Erythroblast (primary cell): ENCODE measurements around the gene CCDC30.

Experiments used
- DNase-seq, 2 experiments: peaks; one replicate each; lab custom pipeline; 2025; lab: John Stamatoyannopoulos, UW
- GATA1 ChIP-seq: IDR thresholded peaks from 2 replicates; pipeline ENCODE4 v1.6.1; 2011; ENCODE audit warnings: low read depth, mild to moderate bottlenecking, control low read depth, low read length, moderate library complexity
- POLR2A ChIP-seq: IDR thresholded peaks from 2 replicates; pipeline ENCODE4 v1.6.1; 2011; ENCODE audit warnings: mild to moderate bottlenecking, low read length

The CCDC30 gene

DNA sequence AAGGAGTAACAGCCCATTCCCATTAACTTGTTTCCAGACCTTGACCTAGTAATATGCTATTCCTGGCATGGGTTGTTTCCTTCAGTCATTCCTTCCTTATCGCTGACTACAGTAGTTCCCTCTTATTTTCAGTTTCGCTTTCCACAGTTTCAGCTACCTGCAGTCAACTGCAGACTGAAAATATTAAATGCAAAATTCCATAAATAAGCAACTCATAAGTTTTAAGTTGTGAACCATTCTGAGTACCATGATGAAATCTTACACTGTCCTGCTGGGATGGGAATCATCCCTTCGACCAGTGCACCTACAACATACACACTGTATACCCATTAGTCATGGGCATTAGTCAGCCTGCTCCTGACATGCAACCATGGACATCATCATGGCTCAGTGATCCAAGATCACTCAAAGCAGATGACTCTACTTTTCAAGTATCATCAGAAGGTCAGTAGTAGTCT, 66.7 kb downstream of the CCDC30 start:
- TF ChIP-seq GATA1 (no peak), POLR2A (no peak)
- DNase-seq = peak; percentile 59 to 84

DNA sequence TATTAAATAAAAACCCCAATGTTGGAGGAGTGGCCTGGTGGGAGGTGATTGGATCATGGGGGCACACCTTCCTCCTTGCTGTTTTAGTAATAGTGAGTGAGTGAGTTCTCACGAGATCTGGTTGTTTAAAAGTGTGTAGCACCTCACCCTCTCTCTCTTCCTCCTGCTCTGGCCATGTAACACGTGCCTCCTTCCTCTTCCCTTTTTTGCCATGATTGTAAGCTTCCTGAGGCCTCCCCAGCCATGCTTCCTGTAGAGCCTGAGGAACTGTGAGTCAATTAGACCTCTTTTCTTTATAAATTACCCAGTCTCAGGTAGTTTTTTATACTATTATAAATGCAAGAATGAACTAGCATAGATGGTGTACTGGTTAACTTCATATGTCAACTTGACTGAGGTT, 68.0 kb downstream of the CCDC30 start:
- TF ChIP-seq POLR2A (no peak), GATA1 (no peak)
- no peak for DNase-seq

DNA sequence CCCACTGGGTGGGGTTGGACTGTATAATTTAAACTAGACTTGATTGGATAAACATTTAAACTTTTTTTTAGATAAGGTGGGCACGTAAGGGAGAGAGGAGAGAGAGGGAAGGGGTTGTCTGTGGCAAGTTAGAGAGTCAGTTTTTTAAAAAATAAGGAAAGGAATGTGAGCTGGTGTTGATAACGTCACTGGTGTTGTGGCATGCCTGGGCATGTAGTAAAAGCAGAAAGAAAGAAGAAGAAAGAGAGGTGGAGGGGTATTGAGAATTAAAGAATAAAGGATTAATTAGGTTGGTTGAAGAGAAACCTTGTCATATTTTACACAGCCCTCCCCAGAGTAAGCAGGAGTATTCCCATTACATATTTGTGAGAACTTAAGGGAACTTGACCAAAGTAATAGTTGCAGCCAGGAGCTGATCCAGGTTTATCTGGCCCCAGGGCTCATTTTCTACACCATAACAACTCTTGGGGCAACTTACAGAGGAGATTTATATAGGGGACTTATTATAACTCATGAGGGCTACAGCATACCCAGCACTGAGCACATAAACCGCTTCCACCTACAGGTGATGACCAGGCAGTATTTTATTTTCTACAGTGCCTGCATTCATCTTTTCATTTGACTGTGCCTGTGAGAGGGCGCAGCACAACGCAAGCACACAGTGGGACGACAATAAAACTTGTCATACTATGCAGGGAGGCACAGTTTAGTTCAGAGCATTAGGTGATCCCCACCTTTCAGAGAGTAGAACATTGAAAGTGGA, 70.2 kb downstream of the CCDC30 start:
- no peak for DNase-seq
- TF ChIP-seq GATA1 = no peak
- no peak for TF ChIP-seq POLR2A

DNA sequence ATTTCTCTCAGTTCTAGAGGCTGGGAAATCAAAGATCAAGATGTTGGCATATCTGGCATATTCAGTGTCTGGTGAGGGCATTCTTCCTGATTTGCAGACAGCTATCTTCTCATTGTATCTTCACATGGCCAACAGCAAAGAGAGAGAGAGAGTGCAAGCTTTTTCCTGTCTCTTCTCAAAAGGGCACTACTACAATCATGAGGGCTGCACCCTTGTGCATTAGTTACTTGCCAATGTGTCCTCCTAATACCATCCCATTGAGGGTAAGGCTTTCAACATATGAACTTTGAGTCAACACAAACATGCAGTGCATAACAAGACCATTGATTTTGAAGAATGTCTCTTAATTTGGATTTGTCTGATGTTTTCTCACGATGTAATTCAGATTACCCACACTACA, 78.0 kb downstream of the CCDC30 start:
- TF ChIP-seq POLR2A (no peak), GATA1 (no peak)
- no peak for DNase-seq

DNA sequence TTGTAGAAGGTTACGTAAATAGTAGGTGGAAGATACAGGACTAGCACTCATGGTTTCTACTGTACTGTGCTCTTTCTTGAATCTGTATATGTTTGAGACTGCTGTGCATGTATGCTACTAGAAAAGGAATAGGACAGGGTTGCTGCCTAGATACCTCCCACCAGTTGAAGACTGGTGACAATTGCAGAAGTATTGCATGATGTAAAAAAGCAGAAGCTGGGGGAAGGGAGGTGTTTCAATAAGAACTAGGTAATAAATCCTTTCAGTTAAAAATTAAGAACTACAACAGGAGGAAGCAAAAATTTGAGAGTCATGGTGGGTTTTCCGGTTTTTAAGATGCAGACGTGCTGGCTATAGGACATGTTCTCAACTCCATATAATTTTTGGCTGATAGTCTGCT, 88.1 kb downstream of the CCDC30 start:
- DNase-seq = peak in 1 of 2 experiments; percentile 4
- TF ChIP-seq GATA1 = no peak
- TF ChIP-seq POLR2A = no peak

DNA sequence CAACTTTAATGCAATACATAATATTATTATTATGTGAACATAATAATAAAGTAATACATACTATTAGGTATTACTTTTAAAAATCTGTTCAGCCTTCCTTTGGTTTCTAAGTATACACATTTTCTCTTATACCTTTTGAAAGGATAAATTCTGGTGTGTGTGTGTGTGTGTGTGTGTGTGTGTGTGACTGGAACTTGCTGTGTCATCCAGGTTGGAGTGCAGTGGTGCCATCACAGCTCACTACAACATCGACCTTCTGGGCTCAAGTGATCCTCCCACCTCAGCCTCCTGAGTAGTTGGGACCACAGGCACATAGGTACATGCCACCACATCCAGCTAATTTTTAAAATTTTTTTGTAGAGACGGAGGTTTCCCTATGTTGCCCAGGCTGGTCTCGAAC, 88.5 kb downstream of the CCDC30 start:
- TF ChIP-seq POLR2A = no peak
- no peak for TF ChIP-seq GATA1

DNA sequence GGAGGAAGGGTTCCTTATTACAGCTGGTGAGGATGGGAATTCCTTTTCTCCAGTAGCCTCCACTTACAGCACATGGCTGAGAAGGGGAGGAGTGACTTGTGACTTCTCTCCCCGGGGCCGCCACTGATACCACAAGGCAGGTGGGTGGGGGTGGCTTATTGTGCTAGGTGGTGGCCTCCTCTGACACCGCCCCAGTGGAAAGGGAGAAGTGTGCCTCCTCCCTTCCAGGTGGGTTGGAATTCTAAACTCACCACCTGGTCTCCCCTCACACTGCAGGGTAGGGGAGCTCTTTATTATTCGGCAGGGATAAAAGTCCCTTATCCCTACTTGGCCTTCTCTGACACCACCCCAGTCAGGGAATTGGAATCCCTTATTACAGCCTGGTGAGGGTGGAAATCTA, 89.5 kb downstream of the CCDC30 start:
- TF ChIP-seq GATA1 (no peak), POLR2A (no peak)
- no peak for DNase-seq

More for the DNA sequence above, 88.5 kb downstream of the CCDC30 start:
- no peak for DNase-seq

DNA sequence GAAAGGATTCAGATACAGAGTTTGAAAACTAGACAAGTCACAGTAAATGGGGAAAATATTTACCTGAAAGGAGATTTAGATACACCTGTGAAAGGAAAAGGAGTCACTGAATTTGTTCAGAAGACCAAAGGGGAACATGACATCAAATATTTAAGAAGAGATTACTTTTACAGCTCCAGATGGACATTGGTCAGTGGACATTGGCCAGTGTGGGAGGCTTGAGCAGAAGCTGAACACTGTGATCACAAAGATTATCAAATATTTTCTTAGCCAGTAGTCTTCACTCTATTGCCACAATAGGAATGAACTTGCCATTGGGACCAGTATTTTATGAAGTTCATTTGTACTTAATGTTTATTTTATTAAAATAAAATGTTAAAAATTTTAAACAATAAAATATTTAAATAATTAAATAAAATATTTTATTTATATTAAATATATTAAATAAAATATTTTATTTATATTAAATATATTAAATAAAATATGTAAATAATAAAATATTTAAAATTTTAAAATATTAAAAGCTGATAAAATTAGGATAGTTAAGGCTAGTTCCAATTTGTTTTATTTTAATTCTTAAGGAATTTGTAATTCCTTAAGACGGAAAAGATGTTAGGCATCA, 94.3 kb downstream of the CCDC30 start:
- no peak for TF ChIP-seq GATA1
- no peak for TF ChIP-seq POLR2A
- no peak for DNase-seq

DNA sequence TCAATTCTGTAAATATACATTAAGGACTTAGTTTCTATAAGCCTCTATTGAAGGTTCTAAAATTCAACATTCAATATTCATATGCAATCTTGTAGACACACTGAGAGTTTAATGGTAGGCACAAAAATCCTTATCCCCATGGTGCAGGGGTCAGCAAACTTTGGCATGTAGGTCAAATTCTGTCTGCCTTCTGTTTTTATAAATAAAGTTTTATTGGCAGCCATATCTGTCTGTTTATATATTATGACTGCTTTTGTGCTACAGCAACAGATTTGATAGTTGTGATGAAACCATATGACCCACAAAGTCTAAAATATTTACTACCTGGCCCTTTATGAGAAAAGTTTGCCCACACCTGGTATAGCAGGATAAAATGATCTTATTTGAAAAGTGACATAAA, 104.0 kb downstream of the CCDC30 start:
- DNase-seq = no peak
- TF ChIP-seq GATA1 (no peak), POLR2A (no peak)

DNA sequence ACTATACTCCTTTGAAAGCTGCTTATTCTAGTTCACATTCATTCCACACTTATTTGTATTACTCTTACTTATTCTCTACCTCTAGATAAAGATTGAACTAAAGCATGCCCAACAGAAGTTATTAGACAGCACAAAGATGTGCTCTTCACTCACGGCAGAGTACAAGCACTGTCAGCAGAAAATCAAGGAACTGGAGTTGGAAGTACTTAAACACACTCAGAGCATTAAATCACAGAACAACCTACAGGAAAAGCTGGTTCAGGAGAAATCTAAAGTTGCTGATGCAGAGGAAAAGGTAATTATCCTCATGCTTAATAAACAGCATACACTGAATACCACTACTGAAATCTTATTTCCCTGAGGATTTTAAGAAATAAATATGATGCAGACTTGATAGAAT, 113.8 kb downstream of the CCDC30 start:
- TF ChIP-seq GATA1 (no peak), POLR2A (no peak)
- no peak for DNase-seq

DNA sequence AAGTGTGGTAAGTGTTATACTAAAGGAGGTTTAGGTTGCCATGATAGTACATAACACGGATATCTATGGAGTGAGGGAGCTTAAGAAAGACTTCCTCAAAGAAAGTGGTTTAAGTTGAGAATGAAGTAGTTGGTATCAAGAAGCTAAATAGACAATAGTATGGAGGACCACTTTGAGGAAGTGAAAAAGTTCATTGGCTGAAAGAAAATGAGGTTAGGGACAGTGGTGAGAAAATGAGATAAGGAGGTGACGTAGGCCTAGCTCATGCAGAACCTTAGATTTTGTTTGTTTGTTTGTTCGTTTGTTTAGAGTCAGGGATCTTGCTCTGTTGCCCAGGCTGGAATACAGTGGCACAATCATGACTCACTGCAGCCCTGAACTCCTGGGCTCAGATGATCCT, 122.9 kb downstream of the CCDC30 start:
- TF ChIP-seq POLR2A (no peak), GATA1 (no peak)
- no peak for DNase-seq

DNA sequence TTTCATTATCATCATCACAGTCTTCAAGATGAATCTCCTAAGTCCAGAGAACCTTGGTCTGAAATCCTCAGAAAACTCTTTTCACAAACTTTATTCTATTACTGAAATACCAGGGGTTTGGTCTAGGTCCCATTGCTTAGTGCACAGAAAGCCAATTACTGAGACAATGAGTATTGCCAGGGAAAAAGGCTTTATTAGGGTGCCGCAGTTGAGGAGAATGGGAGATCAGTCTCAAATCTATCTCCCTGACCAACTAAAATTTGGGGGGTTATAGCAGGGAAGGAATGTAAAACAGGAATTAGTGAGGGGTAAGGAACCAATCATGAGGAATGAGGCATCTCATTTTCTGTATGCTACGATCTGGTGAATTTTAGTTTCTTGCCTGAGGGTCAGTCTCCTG, 124.7 kb downstream of the CCDC30 start:
- no peak for TF ChIP-seq POLR2A

DNA sequence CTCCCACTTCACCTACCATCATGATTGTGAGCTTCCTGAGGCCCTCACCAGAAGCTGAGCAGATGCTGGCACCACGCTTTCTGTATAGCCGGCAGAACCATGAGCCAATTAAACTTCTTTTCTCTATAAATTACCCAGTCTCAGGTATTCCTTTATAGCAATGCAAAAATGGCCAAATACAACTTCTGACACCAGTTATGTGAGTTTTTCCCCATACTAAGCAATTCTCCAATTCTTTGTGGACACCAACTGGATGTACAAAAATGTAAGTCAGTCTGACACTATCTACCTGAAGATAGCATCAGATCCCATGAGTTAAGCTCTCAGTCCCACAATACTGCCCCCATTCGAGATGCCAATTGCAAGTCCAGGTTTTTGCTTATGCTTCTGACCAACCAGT, 129.7 kb downstream of the CCDC30 start:
- TF ChIP-seq GATA1 (no peak), POLR2A (no peak)
- DNase-seq = no peak

More for the DNA sequence above, 124.7 kb downstream of the CCDC30 start:
- no peak for DNase-seq

DNA sequence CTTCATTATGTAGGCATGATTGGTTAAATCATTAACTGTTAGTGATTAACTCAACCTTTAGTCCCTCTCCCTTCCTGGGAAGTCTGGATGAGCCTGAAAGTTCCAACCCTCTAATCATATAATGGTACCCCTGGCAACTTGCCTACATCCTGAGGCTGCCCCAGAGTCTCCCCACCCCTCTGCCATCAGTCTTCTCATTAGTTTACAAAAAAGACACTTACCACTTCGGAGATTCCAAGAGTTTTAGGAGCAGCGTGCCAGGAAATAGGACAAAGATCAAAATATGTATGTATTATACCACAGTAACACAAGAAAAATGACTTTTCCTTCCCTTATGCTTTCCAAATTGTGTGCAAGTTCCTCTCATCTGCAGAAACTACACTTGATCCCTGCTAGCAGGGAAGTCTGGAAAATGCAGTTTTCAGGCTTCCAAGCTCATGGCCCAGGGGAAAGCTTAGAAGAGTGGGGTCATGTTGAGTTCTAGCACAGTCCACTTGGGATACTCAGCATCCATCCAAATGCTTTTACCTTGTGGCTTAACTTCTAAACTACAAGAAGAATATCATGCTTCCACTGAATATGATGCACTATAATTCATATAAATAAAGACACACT, 130.5 kb downstream of the CCDC30 start:
- no peak for TF ChIP-seq POLR2A
- no peak for TF ChIP-seq GATA1
- no peak for DNase-seq

DNA sequence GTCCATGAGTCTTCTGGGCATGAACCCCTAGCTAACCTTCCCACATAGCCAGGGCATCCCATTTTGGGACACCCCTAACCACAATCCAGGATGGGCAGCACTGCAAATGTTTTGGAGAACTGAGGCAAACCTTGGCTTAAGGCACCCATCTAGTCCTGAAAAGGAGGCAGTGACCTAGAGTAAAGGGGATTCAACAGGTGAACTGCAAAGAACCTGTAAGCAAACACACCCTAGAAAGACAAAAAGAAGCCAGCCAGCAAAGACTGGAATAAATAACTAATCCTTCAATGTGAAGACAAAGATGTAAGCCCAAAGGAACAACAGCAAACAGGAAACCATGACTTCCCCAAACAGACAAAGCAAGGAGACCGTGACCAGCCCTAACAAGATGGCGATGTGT, 138.4 kb downstream of the CCDC30 start:
- no peak for DNase-seq
- TF ChIP-seq GATA1 = no peak
- no peak for TF ChIP-seq POLR2A

DNA sequence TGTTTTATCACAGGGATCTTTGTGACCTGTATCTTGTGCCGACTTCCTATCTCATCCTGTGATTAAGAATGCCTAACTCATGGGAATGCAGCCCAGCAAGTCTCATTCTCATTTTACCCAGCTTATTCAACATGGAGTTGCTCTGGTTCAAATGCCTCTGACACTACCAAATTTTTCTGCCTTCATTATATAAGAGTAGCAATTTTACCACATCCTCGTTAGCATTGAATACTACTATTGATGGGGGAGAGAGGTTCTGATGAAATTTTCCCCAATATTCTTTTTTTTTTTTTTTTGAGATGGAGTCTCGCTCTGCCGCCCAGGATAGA, 150.7 kb downstream of the CCDC30 start:
- no peak for DNase-seq
- no peak for TF ChIP-seq GATA1
- no peak for TF ChIP-seq POLR2A
